Breast epithelium (tissue), 4 donors: Measurements from ENCODE around the gene CYSTM1. TPM values are rescaled to one million over a fixed set of nuclear protein-coding genes. Genes with fewer than 3 reads are reported as not detected.

Source experiments
- DNase-seq, 2 donors: peaks; one replicate each; pipeline ENCODE4 v3.0.0-alpha.2; 2019; ENCODE audit warnings: low spot score in 2 of 2
- H3K27ac ChIP-seq, 2 donors: fragments of 200-600 bp; sonication (generic) in 1 of 2; one replicate each; pipeline ENCODE4 v1.5.1; 2016 to 2019; ENCODE audit warnings: mild to moderate bottlenecking in 1 of 2
- H3K27me3 ChIP-seq, 2 donors: fragments of 200-600 bp; sonication (generic) in 1 of 2; one replicate each; pipeline versions ENCODE4 v1.5.1 to v1.6.0; 2017 to 2019; ENCODE audit warnings: control low read depth in 1 of 2, mild to moderate bottlenecking in 1 of 2
- H3K36me3 ChIP-seq: fragments of 200-600 bp; one replicate; pipeline ENCODE4 v1.5.1; 2019
- H3K4me1 ChIP-seq, 2 donors: fragments of 200-600 bp; sonication (generic); one replicate each; pipeline ENCODE4 v1.5.1; 2016 to 2019; ENCODE audit warnings: control low read depth in 1 of 2
- H3K4me3 ChIP-seq, 3 donors: fragments of 200-600 bp; sonication (generic); 1 replicate in 2 of 3; 2 replicates in 1 of 3; pipeline ENCODE4 v1.5.1; 2016 to 2019; ENCODE audit warnings: mild to moderate bottlenecking in 3 of 3, moderate library complexity in 2 of 3
- H3K9me3 ChIP-seq, 2 donors: fragments of 200-600 bp; sonication (generic) in 1 of 2; one replicate each; pipeline ENCODE4 v1.5.1; 2016 to 2019; ENCODE audit warnings: control low read depth in 1 of 2
- POLR2A ChIP-seq: fragments of 450-650 bp; IDR thresholded peaks from one replicate; pipeline ENCODE4 v1.6.1; 2016; ENCODE audit warnings: antibody characterized with exemption, mild to moderate bottlenecking, moderate library complexity
- POLR2AphosphoS5 ChIP-seq, 3 donors: sonication (generic); formaldehyde crosslinking; IDR thresholded peaks; one replicate each; pipeline ENCODE4 v1.6.1; 2017; ENCODE audit warnings: antibody characterized with exemption in 3 of 3
- intact Hi-C: fragments of 100-400 bp; cut with DNase I; formaldehyde crosslinking; loops from one replicate; pipeline ENCODE4 v1.15.1; 2023; ENCODE audit warnings: low total_unique reads
- total RNA-seq, 3 donors: library from RNA; depleted of rRNA; stranded (reverse); fragments of >200 nt; gene quantifications; one replicate each; pipeline ENCODE4 v1.1.0, GENCODE V29; 2016
- TF ChIP-seq, protein P1 (sequence below), 3 donors: fragments of 450-650 bp; IDR thresholded peaks; one replicate each; pipeline ENCODE4 v1.5.1; 2016 to 2017; ENCODE audit warnings: antibody characterized with exemption in 3 of 3, mild to moderate bottlenecking in 3 of 3, moderate library complexity in 3 of 3

The CYSTM1 gene
- total RNA-seq, 3 donors from 2014 or later: 56.5 to 108 (median 76.0) TPM

DNA sequence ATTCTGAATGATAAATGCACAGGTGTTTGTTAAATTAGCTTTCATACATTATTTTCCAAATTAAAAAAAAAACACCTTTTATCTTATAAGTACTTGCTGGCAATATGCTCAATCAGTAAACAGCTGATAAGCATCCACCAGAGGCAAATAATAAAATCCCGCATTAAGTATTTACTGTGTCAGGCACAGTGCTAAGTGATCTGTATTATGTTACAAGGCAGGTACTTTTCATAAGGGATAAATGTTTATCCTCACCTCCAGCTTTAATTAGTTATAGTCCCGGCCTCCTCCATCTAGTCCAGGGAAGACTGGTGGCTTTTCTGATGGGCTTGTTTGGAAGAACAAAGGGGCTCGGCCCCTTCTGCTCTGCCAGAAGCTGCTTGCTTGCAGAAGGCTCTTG lies 87.9 kb downstream of the CYSTM1 start:
- no peak overlapping the region for H3K27ac ChIP-seq
- no peaks in the 10 kb centered on the region for H3K36me3 ChIP-seq
- H3K4me1 ChIP-seq: no peaks in the 10 kb centered on the region
- TF ChIP-seq POLR2AphosphoS5 (IDR thresholded peaks at IDR 0.05) (no peak), POLR2A (no peak)
- TF ChIP-seq, protein P1, sequence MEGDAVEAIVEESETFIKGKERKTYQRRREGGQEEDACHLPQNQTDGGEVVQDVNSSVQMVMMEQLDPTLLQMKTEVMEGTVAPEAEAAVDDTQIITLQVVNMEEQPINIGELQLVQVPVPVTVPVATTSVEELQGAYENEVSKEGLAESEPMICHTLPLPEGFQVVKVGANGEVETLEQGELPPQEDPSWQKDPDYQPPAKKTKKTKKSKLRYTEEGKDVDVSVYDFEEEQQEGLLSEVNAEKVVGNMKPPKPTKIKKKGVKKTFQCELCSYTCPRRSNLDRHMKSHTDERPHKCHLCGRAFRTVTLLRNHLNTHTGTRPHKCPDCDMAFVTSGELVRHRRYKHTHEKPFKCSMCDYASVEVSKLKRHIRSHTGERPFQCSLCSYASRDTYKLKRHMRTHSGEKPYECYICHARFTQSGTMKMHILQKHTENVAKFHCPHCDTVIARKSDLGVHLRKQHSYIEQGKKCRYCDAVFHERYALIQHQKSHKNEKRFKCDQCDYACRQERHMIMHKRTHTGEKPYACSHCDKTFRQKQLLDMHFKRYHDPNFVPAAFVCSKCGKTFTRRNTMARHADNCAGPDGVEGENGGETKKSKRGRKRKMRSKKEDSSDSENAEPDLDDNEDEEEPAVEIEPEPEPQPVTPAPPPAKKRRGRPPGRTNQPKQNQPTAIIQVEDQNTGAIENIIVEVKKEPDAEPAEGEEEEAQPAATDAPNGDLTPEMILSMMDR (IDR thresholded peaks at IDR 0.05): no peak
- intact Hi-C loops: no loop called here
- H3K4me3 ChIP-seq: no peak overlapping the region
- H3K9me3 ChIP-seq: no peaks in the 10 kb centered on the region
- DNase-seq: no peak
- H3K27me3 ChIP-seq: no peaks in the 10 kb centered on the region

DNA sequence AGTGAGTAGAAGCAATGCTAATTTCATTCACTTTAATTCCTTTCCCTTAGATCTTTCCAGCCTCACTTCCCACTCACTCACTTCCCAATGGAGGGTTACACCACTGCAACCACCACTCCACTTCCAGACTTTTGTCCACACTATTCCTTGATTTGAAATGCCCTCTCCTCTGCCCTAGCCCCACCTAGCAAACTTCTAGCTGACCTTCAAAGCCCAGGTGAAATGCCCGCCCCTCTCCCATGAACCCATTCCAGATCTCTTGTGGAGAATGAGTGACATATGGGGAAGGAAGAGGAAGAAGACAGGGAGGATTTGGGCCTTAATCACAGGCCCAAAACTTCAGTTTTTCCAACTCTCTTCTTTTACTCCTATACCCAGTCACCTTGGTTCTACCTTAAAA lies 90.9 kb downstream of the CYSTM1 start:
- H3K4me1 ChIP-seq: no peaks in the 10 kb centered on the region
- intact Hi-C loops: no loop called here
- H3K27ac ChIP-seq: no peak overlapping the region
- no peak overlapping the region for H3K4me3 ChIP-seq
- no peak for DNase-seq
- no peaks in the 10 kb centered on the region for H3K27me3 ChIP-seq
- no peaks in the 10 kb centered on the region for H3K36me3 ChIP-seq
- no peaks in the 10 kb centered on the region for H3K9me3 ChIP-seq
- no peak for TF ChIP-seq POLR2A
- no peak for TF ChIP-seq POLR2AphosphoS5 (IDR thresholded peaks at IDR 0.05)
- TF ChIP-seq, protein P1 (IDR thresholded peaks at IDR 0.05): no peak

DNA sequence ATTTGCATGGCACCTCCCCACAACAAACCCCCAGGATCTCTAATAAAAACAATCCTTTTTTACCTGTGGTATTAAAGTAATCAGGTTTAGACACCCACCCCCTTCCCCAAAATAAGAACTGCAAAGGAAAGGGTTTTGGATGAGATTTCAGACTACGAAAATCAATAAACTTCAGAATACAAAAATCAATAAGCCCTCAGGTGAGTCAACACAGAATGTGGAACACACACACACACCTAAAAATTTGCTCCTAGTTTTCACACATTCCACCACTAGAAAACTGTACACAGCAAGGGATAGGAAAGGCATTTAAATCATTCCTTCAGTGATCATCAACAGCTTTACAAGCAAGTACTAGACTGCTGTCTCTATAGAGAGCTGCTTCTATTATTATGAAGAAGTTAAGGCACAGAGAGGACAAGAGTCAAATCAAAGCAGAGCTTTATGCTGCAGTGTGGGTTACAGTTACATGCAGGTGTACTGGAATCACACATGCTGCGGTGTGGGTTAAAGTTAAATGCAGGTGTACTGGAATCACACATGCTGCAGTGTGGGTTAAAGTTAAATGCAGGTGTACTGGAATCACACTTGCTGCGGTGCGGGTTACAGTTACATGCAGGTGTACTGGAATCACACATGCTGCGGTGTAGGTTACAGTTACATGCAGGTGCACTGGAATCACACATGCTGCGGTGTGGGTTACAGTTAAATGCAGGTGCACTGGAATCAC lies 91.6 kb downstream of the CYSTM1 start:
- H3K4me1 ChIP-seq: no peaks in the 10 kb centered on the region
- DNase-seq: no peak
- no peak overlapping the region for H3K4me3 ChIP-seq
- no peak for TF ChIP-seq POLR2A
- no peak for TF ChIP-seq POLR2AphosphoS5 (IDR thresholded peaks at IDR 0.05)
- TF ChIP-seq, protein P1 (IDR thresholded peaks at IDR 0.05): no peak
- H3K36me3 ChIP-seq: no peaks in the 10 kb centered on the region
- H3K27ac ChIP-seq: no peak overlapping the region
- intact Hi-C loops: no loop called here
- H3K27me3 ChIP-seq: no peaks in the 10 kb centered on the region
- no peaks in the 10 kb centered on the region for H3K9me3 ChIP-seq

DNA sequence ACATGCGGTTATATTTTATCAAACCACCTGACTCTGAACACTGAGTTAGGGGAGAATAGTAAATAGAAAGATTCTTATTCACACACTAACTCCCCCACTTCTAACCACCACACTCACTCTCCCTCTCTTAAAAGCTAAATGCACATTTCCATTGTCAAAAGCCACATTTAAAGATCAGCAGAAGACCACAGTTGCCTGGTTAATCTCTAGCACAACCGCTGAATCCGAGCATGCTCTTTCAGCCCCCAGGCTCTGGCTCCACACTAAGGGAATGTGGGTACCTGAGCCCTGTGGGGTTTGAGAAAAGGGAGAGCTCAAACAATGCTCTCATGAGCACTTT lies 92.2 kb downstream of the CYSTM1 start:
- TF ChIP-seq POLR2A (no peak), POLR2AphosphoS5 (IDR thresholded peaks at IDR 0.05) (no peak)
- TF ChIP-seq, protein P1 (IDR thresholded peaks at IDR 0.05): no peak
- H3K4me1 ChIP-seq: no peaks in the 10 kb centered on the region
- DNase-seq: no peak
- H3K4me3 ChIP-seq: no peak overlapping the region
- H3K36me3 ChIP-seq: no peaks in the 10 kb centered on the region
- no peaks in the 10 kb centered on the region for H3K27me3 ChIP-seq
- intact Hi-C loops: no loop called here
- H3K27ac ChIP-seq: peak overlapping the region in 1 of 2 donors; percentile 53
- no peaks in the 10 kb centered on the region for H3K9me3 ChIP-seq

DNA sequence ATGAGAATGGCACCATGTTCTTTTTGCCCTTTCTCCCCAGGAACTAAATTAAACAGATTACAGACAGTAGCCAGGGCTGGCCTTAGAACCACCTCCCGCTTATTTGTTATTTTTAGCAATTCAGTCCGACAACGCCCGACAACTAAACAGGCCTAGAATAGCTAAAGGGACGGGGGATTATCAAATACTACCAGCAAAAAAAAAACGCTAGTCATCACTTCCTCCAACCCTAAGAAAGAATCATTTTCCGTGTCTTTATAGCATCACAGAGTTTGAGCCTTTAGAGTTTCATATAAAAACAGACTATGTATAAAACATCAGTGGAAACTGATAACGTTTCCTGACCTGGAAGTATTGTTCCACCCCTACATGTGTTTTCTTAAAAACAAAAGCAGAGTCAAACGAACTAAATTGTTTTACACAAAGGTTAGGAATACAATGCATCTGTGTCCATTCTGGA lies 92.6 kb downstream of the CYSTM1 start:
- TF ChIP-seq POLR2AphosphoS5 (IDR thresholded peaks at IDR 0.05): no peak
- TF ChIP-seq, protein P1 (IDR thresholded peaks at IDR 0.05): no peak
- TF ChIP-seq POLR2A: no peak
- Histone ChIP-seq H3K9me3 (no peaks in the 10 kb centered on the region), H3K4me1 (no peaks in the 10 kb centered on the region), H3K36me3 (no peaks in the 10 kb centered on the region), H3K27me3 (no peaks in the 10 kb centered on the region), H3K27ac (peak overlapping the region in 1 of 2 donors; percentile 53), H3K4me3 (no peak overlapping the region)
- intact Hi-C loops: no loop called here
- no peak for DNase-seq
